HepG2 (cell line): Measurements from ENCODE around the gene ECT2. TPM values are rescaled to one million over a fixed set of nuclear protein-coding genes. Genes with fewer than 3 reads are reported as not detected.
A peak's percentile ranks its signal among the peaks of the same experiment; 100 is the strongest.

Source experiments
- ATF1 ChIP-seq: IDR thresholded peaks from 2 replicates; pipeline ENCODE4 v1.6.1; 2016; ENCODE audit warnings: mild to moderate bottlenecking, control low read depth
- BORCS8-MEF2B ChIP-seq: sonication (generic); formaldehyde crosslinking; IDR thresholded peaks from 2 replicates; pipeline ENCODE4 v1.8.0; 2022; ENCODE audit warnings: mild to moderate bottlenecking, missing genetic modification reagents
- CC2D1A ChIP-seq: sonication (generic); formaldehyde crosslinking; IDR thresholded peaks from 2 replicates; pipeline ENCODE4 v1.8.1; 2023; ENCODE audit warnings: mild to moderate bottlenecking, missing genetic modification reagents
- CEBPB ChIP-seq: IDR thresholded peaks from 2 replicates; pipeline ENCODE4 v1.6.1; 2011; ENCODE audit warnings: low read depth, low read length, improper control_type of control experiment, borderline replicate concordance
- EP300 ChIP-seq, 3 experiments: sonication (generic) in 1 of 3; formaldehyde crosslinking in 1 of 3; IDR thresholded peaks; 2 replicates each; pipeline versions ENCODE4 v1.5.1 to v1.6.1; 2011 to 2020; ENCODE audit warnings: low read depth in 2 of 3, low read length in 2 of 3, borderline replicate concordance in 1 of 3, improper control_type of control experiment in 1 of 3, mild to moderate bottlenecking in 1 of 3, missing genetic modification reagents in 1 of 3, moderate library complexity in 1 of 3
- FOXP1 ChIP-seq, 2 experiments: fragments of 450-650 bp in 1 of 2; IDR thresholded peaks; 2 replicates each; pipeline ENCODE4 v1.6.1; 2017 to 2018; ENCODE audit warnings: antibody characterized with exemption in 1 of 2
- GZF1 ChIP-seq: sonication (generic); formaldehyde crosslinking; IDR thresholded peaks from 2 replicates; pipeline ENCODE4 v1.5.1; 2020; ENCODE audit warnings: mild to moderate bottlenecking, missing genetic modification reagents
- HNF4G ChIP-seq, 2 experiments: sonication (generic) in 1 of 2; formaldehyde crosslinking in 1 of 2; IDR thresholded peaks; 2 replicates each; pipeline versions ENCODE4 v1.4.0 to v1.6.1; 2011 to 2020; ENCODE audit warnings: borderline replicate concordance in 2 of 2, low read depth in 2 of 2, mild to moderate bottlenecking in 2 of 2, low read length in 1 of 2, missing genetic modification reagents in 1 of 2, moderate library complexity in 1 of 2
- JUNB ChIP-seq: sonication (generic); formaldehyde crosslinking; IDR thresholded peaks from 2 replicates; pipeline ENCODE4 v1.8.0; 2022; ENCODE audit warnings: missing genetic modification reagents, mild to moderate bottlenecking, borderline replicate concordance
- KLF11 ChIP-seq: IDR thresholded peaks from 2 replicates; pipeline ENCODE4 v1.6.1; 2016; ENCODE audit warnings: missing compliant biosample characterization
- MBD4 ChIP-seq: IDR thresholded peaks from 2 replicates; pipeline ENCODE4 v1.6.1; 2012; ENCODE audit warnings: low read length, inconsistent platforms, borderline replicate concordance
- MTF2 ChIP-seq: sonication (generic); formaldehyde crosslinking; IDR thresholded peaks from 2 replicates; pipeline ENCODE4 v1.5.0; 2020; ENCODE audit warnings: missing genetic modification reagents, borderline replicate concordance
- MXI1 ChIP-seq: IDR thresholded peaks from 3 replicates; pipeline ENCODE4 v1.6.1; 2012; ENCODE audit warnings: low read depth, low read length, inconsistent platforms, borderline replicate concordance
- NPAS2 ChIP-seq: sonication (generic); formaldehyde crosslinking; IDR thresholded peaks from 2 replicates; pipeline ENCODE4 v1.8.0; 2022; ENCODE audit warnings: mild to moderate bottlenecking, missing genetic modification reagents, borderline replicate concordance
- PCBP1 ChIP-seq: fragments of 200-400 bp; formaldehyde crosslinking; IDR thresholded peaks from 2 replicates; pipeline ENCODE4 v1.6.1; 2017; ENCODE audit warnings: mild to moderate bottlenecking, low read depth, low read length, borderline replicate concordance
- RFX3 ChIP-seq: IDR thresholded peaks from 2 replicates; pipeline ENCODE4 v1.6.1; 2016; ENCODE audit warnings: missing biosample characterization, missing genetic modification reagents
- SIX1 ChIP-seq: sonication (generic); formaldehyde crosslinking; IDR thresholded peaks from 2 replicates; pipeline ENCODE4 v1.4.0; 2020; ENCODE audit warnings: missing genetic modification reagents, borderline replicate concordance
- TCF7 ChIP-seq: sonication (generic); IDR thresholded peaks from 2 replicates; pipeline ENCODE4 v1.6.1; 2016; ENCODE audit warnings: antibody characterized with exemption, low read depth
- TRIM24 ChIP-seq: sonication (generic); formaldehyde crosslinking; IDR thresholded peaks from 2 replicates; pipeline ENCODE4 v1.8.0; 2022; ENCODE audit warnings: mild to moderate bottlenecking, missing genetic modification reagents
- ZNF17 ChIP-seq: sonication (generic); formaldehyde crosslinking; IDR thresholded peaks from 2 replicates; pipeline ENCODE4 v1.5.0; 2020; ENCODE audit warnings: mild to moderate bottlenecking, missing genetic modification reagents
- ZNF432 ChIP-seq: sonication (generic); formaldehyde crosslinking; IDR thresholded peaks from 2 replicates; pipeline ENCODE4 v1.5.0; 2020; ENCODE audit warnings: missing genetic modification reagents, mild to moderate bottlenecking, borderline replicate concordance
- ZNF547 ChIP-seq: sonication (generic); formaldehyde crosslinking; IDR thresholded peaks from 2 replicates; pipeline ENCODE4 v1.5.1; 2020; ENCODE audit warnings: mild to moderate bottlenecking, missing genetic modification reagents
- ZNF678 ChIP-seq: sonication (generic); formaldehyde crosslinking; IDR thresholded peaks from 2 replicates; pipeline ENCODE4 v1.4.0; 2020; ENCODE audit warnings: mild to moderate bottlenecking, missing genetic modification reagents
- ZNF724P ChIP-seq: sonication (generic); formaldehyde crosslinking; IDR thresholded peaks from 2 replicates; pipeline ENCODE4 v1.8.0; 2022; ENCODE audit warnings: missing genetic modification reagents, borderline replicate concordance
- polyA plus RNA-seq, 8 experiments: library from polyadenylated mRNA; depleted of rRNA in 3 of 8; stranded (reverse) in 7 of 8; unstranded in 1 of 8; fragments of >200 nt; fragmentation: Illumina TruSeq in 4 of 8; extraction: Trizol in 4 of 8; gene quantifications; 2 replicates each; pipeline versions ENCODE4 v1.2.1 to v1.2.3, GENCODE V29; 2011 to 2016; ENCODE audit warnings: low read depth in 4 of 8, missing spikeins in 1 of 8, mixed read lengths in 1 of 8; ENCODE audit not compliant: insufficient read depth in 1 of 8
- total RNA-seq, 5 experiments: library from RNA; depleted of rRNA; stranded (reverse); fragments of >200 nt; fragmentation: Illumina TruSeq; extraction: Trizol; gene quantifications; 2 replicates each; pipeline ENCODE4 v1.2.3, GENCODE V29; 2016; ENCODE audit warnings: low read depth in 1 of 5
- TF ChIP-seq, protein P1 (sequence below): sonication (generic); formaldehyde crosslinking; IDR thresholded peaks from 2 replicates; pipeline ENCODE4 v1.8.0; 2022; ENCODE audit warnings: missing genetic modification reagents, mild to moderate bottlenecking, moderate library complexity, borderline replicate concordance
- TF ChIP-seq, protein P2 (sequence below): sonication (generic); formaldehyde crosslinking; IDR thresholded peaks from 2 replicates; pipeline ENCODE4 v1.5.0; 2020; ENCODE audit warnings: missing genetic modification reagents

Gene ECT2
- total and polyA plus RNA-seq, 2 of the 13 experiments (the other 11 are each of a cell fraction or from before 2014, with no cell fraction given): 21.6 to 52.0 TPM

- TF ChIP-seq MBD4 (0 out of 2 replicates have a peak, but pooled peaks have one; percentile 24), ZNF724P (CRISPR knock-in tag) (no peak), MXI1 (no peak), KLF11 (CRISPR knock-in tag) (0 out of 2 replicates have a peak, but pooled peaks have one; percentile 26), HNF4G (IDR thresholded peaks at IDR 0.05; ENCODE audit: borderline replicate concordance, low read depth, low read length) (no peak), HNF4G (CRISPR knock-in tag; IDR thresholded peaks at IDR 0.05; ENCODE audit: borderline replicate concordance, low read depth) (no peak), ZNF17 (CRISPR knock-in tag) (no peak), PCBP1 (no peak), FOXP1 (IDR thresholded peaks at IDR 0.05) (no peak), FOXP1 (CRISPR knock-in tag; IDR thresholded peaks at IDR 0.05) (peak; percentile 36; the same call in 1 of the 2 replicates), SIX1 (peak; percentile 62; the same call in 1 of the 2 replicates), NPAS2 (CRISPR knock-in tag) (no peak), TRIM24 (CRISPR knock-in tag) (no peak), ZNF432 (CRISPR knock-in tag) (no peak), JUNB (CRISPR knock-in tag) (no peak), ZNF678 (no peak), EP300 (IDR thresholded peaks at IDR 0.05; ENCODE audit: low read depth in 2 of 2, low read length in 2 of 2) (peak in 1 of 2 experiments; percentile 31; a peak in 2 of 4 replicates), EP300 (CRISPR knock-in tag; IDR thresholded peaks at IDR 0.05; ENCODE audit: borderline replicate concordance) (no peak), MTF2 (CRISPR knock-in tag) (no peak), TCF7 (peak; percentile 23; the same call in 1 of the 2 replicates), GZF1 (CRISPR knock-in tag) (no peak), ATF1 (CRISPR knock-in tag) (no peak), RFX3 (CRISPR knock-in tag) (no peak), ZNF547 (CRISPR knock-in tag) (no peak), BORCS8-MEF2B (CRISPR knock-in tag) (no peak), CEBPB (no peak), CC2D1A (no peak)
- TF ChIP-seq, protein P1, sequence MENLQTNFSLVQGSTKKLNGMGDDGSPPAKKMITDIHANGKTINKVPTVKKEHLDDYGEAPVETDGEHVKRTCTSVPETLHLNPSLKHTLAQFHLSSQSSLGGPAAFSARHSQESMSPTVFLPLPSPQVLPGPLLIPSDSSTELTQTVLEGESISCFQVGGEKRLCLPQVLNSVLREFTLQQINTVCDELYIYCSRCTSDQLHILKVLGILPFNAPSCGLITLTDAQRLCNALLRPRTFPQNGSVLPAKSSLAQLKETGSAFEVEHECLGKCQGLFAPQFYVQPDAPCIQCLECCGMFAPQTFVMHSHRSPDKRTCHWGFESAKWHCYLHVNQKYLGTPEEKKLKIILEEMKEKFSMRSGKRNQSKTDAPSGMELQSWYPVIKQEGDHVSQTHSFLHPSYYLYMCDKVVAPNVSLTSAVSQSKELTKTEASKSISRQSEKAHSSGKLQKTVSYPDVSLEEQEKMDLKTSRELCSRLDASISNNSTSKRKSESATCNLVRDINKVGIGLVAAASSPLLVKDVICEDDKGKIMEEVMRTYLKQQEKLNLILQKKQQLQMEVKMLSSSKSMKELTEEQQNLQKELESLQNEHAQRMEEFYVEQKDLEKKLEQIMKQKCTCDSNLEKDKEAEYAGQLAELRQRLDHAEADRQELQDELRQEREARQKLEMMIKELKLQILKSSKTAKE (CRISPR knock-in tag): no peak
- TF ChIP-seq, protein P2, sequence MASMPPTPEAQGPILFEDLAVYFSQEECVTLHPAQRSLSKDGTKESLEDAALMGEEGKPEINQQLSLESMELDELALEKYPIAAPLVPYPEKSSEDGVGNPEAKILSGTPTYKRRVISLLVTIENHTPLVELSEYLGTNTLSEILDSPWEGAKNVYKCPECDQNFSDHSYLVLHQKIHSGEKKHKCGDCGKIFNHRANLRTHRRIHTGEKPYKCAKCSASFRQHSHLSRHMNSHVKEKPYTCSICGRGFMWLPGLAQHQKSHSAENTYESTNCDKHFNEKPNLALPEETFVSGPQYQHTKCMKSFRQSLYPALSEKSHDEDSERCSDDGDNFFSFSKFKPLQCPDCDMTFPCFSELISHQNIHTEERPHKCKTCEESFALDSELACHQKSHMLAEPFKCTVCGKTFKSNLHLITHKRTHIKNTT (CRISPR knock-in tag): no peak
Observed at GRCh38 chr3:172749230-172749965, 1.1 kb upstream of the ECT2 start (continued).
